K562 (cell line): Measurements from ENCODE around the gene DIPK1A. TPM values are rescaled to one million over a fixed set of nuclear protein-coding genes. Genes with fewer than 3 reads are reported as not detected.

Experiments
- ATAC-seq: fragments of 200-7000 bp; cut with Tn5 transposase; 3 replicates; pipeline ENCODE4 v1.9.1; 2020; ENCODE audit warnings: moderate library complexity
- BruUV-seq: library from RNA; stranded (reverse); fragments of 400-500 nt; replicated peaks from 2 replicates; lab custom pipeline; 2021; lab: Mats Ljungman, UMichigan
- CTCF ChIA-PET: fragments of 300-600 bp; formaldehyde crosslinking; extraction: SDS; loops from one replicate; lab custom pipeline; 2021; ENCODE audit warnings: low intra/inter-chr PET ratio; lab: Yijun Ruan, JAX
- POLR2A ChIA-PET: fragments of 300-600, 350-650 bp; sonication (Branson Sonifier 250); formaldehyde crosslinking; extraction: SDS; loops from one replicate; lab custom pipeline; 2021; ENCODE audit warnings: antibody characterized with exemption, inconsistent platforms; lab: Yijun Ruan, JAX
- DNase-seq, 4 experiments: peaks; one replicate each; pipeline versions ENCODE4 v3.0.0 to v3.0.0-alpha.2; 2011 to 2018; ENCODE audit warnings: low spot score in 3 of 4, mixed read lengths in 3 of 4; ENCODE audit errors: extremely low read depth in 1 of 4
- FAIRE-seq: peaks from 2 replicates; lab custom pipeline; 2011; peaks lifted over from hg19 to GRCh38; lab: Jason Lieb, UNC
- H2AFZ ChIP-seq: 2 replicates; pipeline ENCODE4 v1.6.0; 2011; ENCODE audit warnings: low read depth, low read length, control low read depth, inconsistent platforms
- H3K27ac ChIP-seq: fragments of 200-600 bp; 3 replicates; pipeline ENCODE4 v1.8.0; 2011; ENCODE audit warnings: low read depth, mild to moderate bottlenecking, control low read depth, inconsistent platforms, low read length, moderate library complexity, mixed read lengths; ENCODE audit errors: extremely low read depth
- H3K27me3 ChIP-seq, 2 experiments: fragments of 300-600 bp in 1 of 2; 2 replicates in 1 of 2; 3 replicates in 1 of 2; pipeline versions ENCODE4 v1.6.0 to v1.8.0; 2011; ENCODE audit warnings: inconsistent platforms in 2 of 2, low read length in 2 of 2, mild to moderate bottlenecking in 1 of 2, mixed read lengths in 1 of 2, moderate library complexity in 1 of 2; ENCODE audit not compliant: control insufficient read depth in 2 of 2, insufficient read depth in 2 of 2
- H3K36me3 ChIP-seq: fragments of 300-600 bp; 3 replicates; pipeline ENCODE4 v1.8.0; 2011; ENCODE audit warnings: mild to moderate bottlenecking, low read length, inconsistent platforms; ENCODE audit not compliant: control insufficient read depth, insufficient read depth
- H3K4me1 ChIP-seq, 2 experiments: fragments of 200-600 bp in 1 of 2; replicated peaks in 1 of 2; 2 replicates in 1 of 2; 3 replicates in 1 of 2; pipeline versions ENCODE4 v1.5.1 to v1.8.0; 2011; ENCODE audit warnings: inconsistent platforms in 2 of 2, low read length in 2 of 2, mild to moderate bottlenecking in 1 of 2, mixed read lengths in 1 of 2, moderate library complexity in 1 of 2; ENCODE audit not compliant: control insufficient read depth in 2 of 2, insufficient read depth in 2 of 2
- H3K4me2 ChIP-seq: 2 replicates; pipeline ENCODE4 v1.6.1; 2011; ENCODE audit warnings: low read length, control low read depth, inconsistent platforms, mixed read lengths; ENCODE audit not compliant: insufficient read depth
- H3K4me3 ChIP-seq: fragments of 200-600 bp; sonication (generic), shearing (Covaris generic); 2 replicates; pipeline ENCODE4 v1.5.1; 2016; ENCODE audit warnings: control low read depth, inconsistent platforms
- H3K79me2 ChIP-seq: fragments of 200-600 bp; 3 replicates; pipeline ENCODE4 v1.8.0; 2011; ENCODE audit warnings: low read length, inconsistent platforms; ENCODE audit not compliant: control insufficient read depth, insufficient read depth
- H3K9ac ChIP-seq, 2 experiments: 2 replicates each; pipeline versions ENCODE4 v1.6.0 to v1.6.1; 2011; ENCODE audit warnings: low read depth in 2 of 2, low read length in 2 of 2, control low read depth in 1 of 2, inconsistent platforms in 1 of 2, mild to moderate bottlenecking in 1 of 2, mixed read lengths in 1 of 2; ENCODE audit not compliant: insufficient read depth in 1 of 2
- H3K9me1 ChIP-seq: one replicate; pipeline ENCODE4 v1.6.0; 2011; ENCODE audit warnings: inconsistent platforms, mild to moderate bottlenecking, low read length, moderate library complexity; ENCODE audit not compliant: control insufficient read depth, insufficient read depth
- H3K9me3 ChIP-seq: replicated peaks from 2 replicates; pipeline ENCODE4 v1.5.1; 2011; ENCODE audit warnings: low read depth, low read length, inconsistent platforms; ENCODE audit not compliant: control insufficient read depth, insufficient read depth
- H4K20me1 ChIP-seq: replicated peaks from 2 replicates; pipeline ENCODE4 v1.6.1; 2011; ENCODE audit warnings: low read length, inconsistent platforms, mixed read lengths; ENCODE audit not compliant: control insufficient read depth, insufficient read depth
- FOXA1 ChIP-seq: fragments of 450-650 bp; IDR thresholded peaks from 2 replicates; pipeline ENCODE4 v1.6.1; 2016; ENCODE audit warnings: mild to moderate bottlenecking, borderline replicate concordance
- ILK ChIP-seq: fragments of 450-650 bp; IDR thresholded peaks from 2 replicates; pipeline ENCODE4 v1.6.1; 2016; ENCODE audit warnings: missing genetic modification characterization, low read depth, mild to moderate bottlenecking, missing compliant biosample characterization, moderate library complexity, borderline replicate concordance
- MTA3 ChIP-seq: fragments of 450-650 bp; formaldehyde crosslinking; IDR thresholded peaks from 2 replicates; pipeline ENCODE4 v1.6.1; 2017; ENCODE audit warnings: mild to moderate bottlenecking, borderline replicate concordance
- RBM25 ChIP-seq: fragments of 200-400 bp; formaldehyde crosslinking; IDR thresholded peaks from 2 replicates; pipeline ENCODE4 v1.6.1; 2018; ENCODE audit warnings: low read length, low read depth, moderate library complexity; ENCODE audit not compliant: severe bottlenecking
- THRAP3 ChIP-seq: fragments of 450-650 bp; IDR thresholded peaks from 2 replicates; pipeline ENCODE4 v1.6.1; 2016; ENCODE audit warnings: mild to moderate bottlenecking, inconsistent platforms, borderline replicate concordance
- ZBTB17 ChIP-seq: fragments of 450-650 bp; formaldehyde crosslinking; IDR thresholded peaks from 2 replicates; pipeline ENCODE4 v1.4.0; 2020; ENCODE audit warnings: mild to moderate bottlenecking
- ZNF644 ChIP-seq: fragments of 200-800 bp; sonication (Bioruptor generic); IDR thresholded peaks from 2 replicates; pipeline ENCODE4 v1.6.1; 2016; ENCODE audit warnings: low read depth, missing genetic modification characterization, missing compliant biosample characterization
- ZNF766 ChIP-seq: fragments of 200-800 bp; sonication (Bioruptor generic); conservative IDR thresholded peaks from 2 replicates; pipeline ENCODE4 v1.6.1; 2016; ENCODE audit warnings: missing genetic modification characterization, missing compliant biosample characterization
- in situ Hi-C: fragments of 300-500 bp; cut with MboI; formaldehyde crosslinking; loops from 4 replicates; pipeline ENCODE4 v1.15.0; 2018; ENCODE audit warnings: inconsistent platforms, mixed read lengths
- intact Hi-C: fragments of 100-400 bp; cut with micrococcal nuclease; formaldehyde crosslinking; loops from 2 replicates; pipeline ENCODE4 v1.14.2; 2022
- polyA plus RNA-seq, 8 experiments: library from polyadenylated mRNA; depleted of rRNA in 4 of 8; stranded (reverse) in 5 of 8; unstranded in 3 of 8; fragments of >200 nt; fragmentation: Nextera tagmentation in 2 of 8; fragmentation: Illumina TruSeq in 1 of 8; extraction: Ambion mirVana in 2 of 8; extraction: Trizol in 1 of 8; gene quantifications; 2 replicates each; pipeline versions ENCODE4 v1.2.1 to v1.2.3, GENCODE V29; 2011 to 2014; ENCODE audit warnings: inconsistent platforms in 1 of 8, missing spikeins in 1 of 8
- total RNA-seq, 7 experiments: library from RNA; depleted of rRNA in 6 of 7; stranded (reverse); fragments of >200 nt in 6 of 7; fragmentation: Illumina TruSeq in 2 of 7; extraction: Trizol in 2 of 7; gene quantifications; 2 replicates each; pipeline versions ENCODE4 v1.2.1 to v1.2.3, GENCODE V29; 2011 to 2021; ENCODE audit warnings: low replicate concordance in 1 of 7
- TF ChIP-seq, protein P1 (sequence below), 3 experiments: fragments of 200-800 bp in 1 of 3; sonication (Bioruptor generic) in 1 of 3; sonication (generic) in 1 of 3; formaldehyde crosslinking in 1 of 3; IDR thresholded peaks; 2 replicates each; pipeline versions ENCODE4 v1.6.1 to v1.8.0; 2016 to 2022; ENCODE audit warnings: mild to moderate bottlenecking in 2 of 3, missing compliant biosample characterization in 2 of 3, missing genetic modification characterization in 2 of 3, missing genetic modification reagents in 1 of 3
- TF ChIP-seq, protein P2 (sequence below): sonication (generic); formaldehyde crosslinking; IDR thresholded peaks from 2 replicates; pipeline ENCODE4 v1.8.0; 2022; ENCODE audit warnings: missing genetic modification reagents, mild to moderate bottlenecking, borderline replicate concordance

Gene DIPK1A
- total and polyA plus RNA-seq, 9 of the 15 experiments (the other 6 are each of a cell fraction or from before 2014, with no cell fraction given): 0.54 to 2.5 (median 1.3) TPM

DNA sequence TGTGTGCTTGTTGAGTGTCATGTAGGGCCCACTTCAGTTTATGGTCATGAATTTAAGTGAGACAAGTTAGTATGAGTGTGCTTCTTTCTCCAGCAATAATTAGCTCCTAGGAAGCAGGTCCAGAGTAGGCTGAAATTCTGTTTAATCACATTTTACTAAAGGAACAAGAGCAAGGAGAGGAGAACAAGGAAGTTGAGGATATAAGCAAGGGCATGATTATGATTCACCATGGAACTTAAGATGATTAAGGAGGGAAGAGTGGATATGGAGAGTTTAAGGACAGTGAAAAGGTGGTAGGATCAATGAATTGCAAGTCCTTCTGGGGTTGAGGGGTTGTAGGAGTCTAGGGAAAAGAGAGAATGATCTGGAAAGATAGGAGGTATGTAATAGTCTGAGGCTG, 3.1 kb upstream of the DIPK1A start:
- H3K4me2 ChIP-seq: no peak overlapping the region
- no peaks in the 10 kb centered on the region for H3K9me1 ChIP-seq
- no peak overlapping the region for H2AFZ ChIP-seq
- POLR2A ChIA-PET: interaction anchor here (0.6 to 1.5 kb wide), 2 partner anchors 8 to 128 kb away, joined by 3 to 5 read pairs; no protein-coding TSS in a partner anchor
- no peak overlapping the region for H3K27ac ChIP-seq
- CTCF ChIA-PET: interaction anchor here (0.5 kb wide), 1 partner anchor 112 kb away, joined by 3 read pairs; no protein-coding TSS in a partner anchor
- no peaks in the 10 kb centered on the region for H3K79me2 ChIP-seq
- in situ Hi-C loops (loop anchor here (5.0 kb wide), 1 partner anchor 33 kb away; no protein-coding TSS in a partner anchor), intact Hi-C loops (no loop called here)
- H3K4me1 ChIP-seq: peaks cover 12 to 16% of the 10 kb centered on the region in 2 experiments
- no peaks in the 10 kb centered on the region for H3K36me3 ChIP-seq
- ATAC-seq: no peak
- no peak for DNase-seq
- H3K9ac ChIP-seq: no peak overlapping the region
- H3K9me3 ChIP-seq: no peaks in the 10 kb centered on the region
- H3K4me3 ChIP-seq: no peak overlapping the region
- BruUV-seq: no TSS peak
- H3K27me3 ChIP-seq: no peaks in the 10 kb centered on the region
- TF ChIP-seq ZNF644: no peak
- no peak for TF ChIP-seq MTA3
- no peak for TF ChIP-seq THRAP3
- TF ChIP-seq, protein P1, sequence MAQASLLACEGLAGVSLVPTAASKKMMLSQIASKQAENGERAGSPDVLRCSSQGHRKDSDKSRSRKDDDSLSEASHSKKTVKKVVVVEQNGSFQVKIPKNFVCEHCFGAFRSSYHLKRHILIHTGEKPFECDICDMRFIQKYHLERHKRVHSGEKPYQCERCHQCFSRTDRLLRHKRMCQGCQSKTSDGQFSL (CRISPR knock-in tag; IDR thresholded peaks at IDR 0.05): no peak
- TF ChIP-seq, protein P1 (tag; IDR thresholded peaks at IDR 0.05): no peak
- TF ChIP-seq FOXA1: no peak
- TF ChIP-seq ZNF766 (CRISPR knock-in tag): no peak
- TF ChIP-seq RBM25: no peak
- TF ChIP-seq ZBTB17 (CRISPR knock-in tag): no peak
- TF ChIP-seq ILK (tag): no peak
- TF ChIP-seq, protein P2, sequence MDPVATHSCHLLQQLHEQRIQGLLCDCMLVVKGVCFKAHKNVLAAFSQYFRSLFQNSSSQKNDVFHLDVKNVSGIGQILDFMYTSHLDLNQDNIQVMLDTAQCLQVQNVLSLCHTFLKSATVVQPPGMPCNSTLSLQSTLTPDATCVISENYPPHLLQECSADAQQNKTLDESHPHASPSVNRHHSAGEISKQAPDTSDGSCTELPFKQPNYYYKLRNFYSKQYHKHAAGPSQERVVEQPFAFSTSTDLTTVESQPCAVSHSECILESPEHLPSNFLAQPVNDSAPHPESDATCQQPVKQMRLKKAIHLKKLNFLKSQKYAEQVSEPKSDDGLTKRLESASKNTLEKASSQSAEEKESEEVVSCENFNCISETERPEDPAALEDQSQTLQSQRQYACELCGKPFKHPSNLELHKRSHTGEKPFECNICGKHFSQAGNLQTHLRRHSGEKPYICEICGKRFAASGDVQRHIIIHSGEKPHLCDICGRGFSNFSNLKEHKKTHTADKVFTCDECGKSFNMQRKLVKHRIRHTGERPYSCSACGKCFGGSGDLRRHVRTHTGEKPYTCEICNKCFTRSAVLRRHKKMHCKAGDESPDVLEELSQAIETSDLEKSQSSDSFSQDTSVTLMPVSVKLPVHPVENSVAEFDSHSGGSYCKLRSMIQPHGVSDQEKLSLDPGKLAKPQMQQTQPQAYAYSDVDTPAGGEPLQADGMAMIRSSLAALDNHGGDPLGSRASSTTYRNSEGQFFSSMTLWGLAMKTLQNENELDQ (CRISPR knock-in tag): no peak
- no peak for FAIRE-seq
- H4K20me1 ChIP-seq: no peaks in the 10 kb centered on the region
